Liver (tissue), 3 donors: ENCODE data around the gene NACA.

Experiments used
- CTCF ChIP-seq: fragments of 150-350 bp; IDR thresholded peaks from 2 replicates; pipeline ENCODE4 v1.5.1; 2017; ENCODE audit warnings: improper control_type of control experiment, low read depth, low read length; ENCODE audit not compliant: missing input control
- FOXA1 ChIP-seq: IDR thresholded peaks from 2 replicates; pipeline ENCODE4 v1.6.1; 2016; ENCODE audit warnings: antibody characterized with exemption
- RAD21 ChIP-seq, 2 donors: IDR thresholded peaks; 2 replicates each; pipeline ENCODE4 v1.6.1; 2016; ENCODE audit warnings: antibody characterized with exemption in 2 of 2, mild to moderate bottlenecking in 2 of 2
- TF ChIP-seq, protein P1 (sequence below): IDR thresholded peaks from 2 replicates; pipeline ENCODE4 v1.6.1; 2016; ENCODE audit warnings: antibody characterized with exemption, mild to moderate bottlenecking
- donor health status: healthy.
- donor health status: healthy.

DNA sequence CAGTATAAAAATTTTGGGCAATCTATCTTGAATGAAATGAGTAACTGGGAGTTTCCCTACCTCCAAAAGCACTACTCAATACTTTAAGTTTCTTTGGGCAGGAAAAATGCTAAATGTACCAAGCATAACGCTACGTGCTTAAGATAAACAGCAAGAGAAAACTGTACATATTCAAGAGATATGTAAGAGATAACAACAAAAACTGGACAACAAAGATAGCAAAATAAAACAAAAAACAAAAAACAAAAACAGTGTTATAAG lies 57.0 kb downstream of the NACA start:
- TF ChIP-seq RAD21 (IDR thresholded peaks at IDR 0.05): no peak
- no peak for TF ChIP-seq CTCF
- TF ChIP-seq, protein P1, sequence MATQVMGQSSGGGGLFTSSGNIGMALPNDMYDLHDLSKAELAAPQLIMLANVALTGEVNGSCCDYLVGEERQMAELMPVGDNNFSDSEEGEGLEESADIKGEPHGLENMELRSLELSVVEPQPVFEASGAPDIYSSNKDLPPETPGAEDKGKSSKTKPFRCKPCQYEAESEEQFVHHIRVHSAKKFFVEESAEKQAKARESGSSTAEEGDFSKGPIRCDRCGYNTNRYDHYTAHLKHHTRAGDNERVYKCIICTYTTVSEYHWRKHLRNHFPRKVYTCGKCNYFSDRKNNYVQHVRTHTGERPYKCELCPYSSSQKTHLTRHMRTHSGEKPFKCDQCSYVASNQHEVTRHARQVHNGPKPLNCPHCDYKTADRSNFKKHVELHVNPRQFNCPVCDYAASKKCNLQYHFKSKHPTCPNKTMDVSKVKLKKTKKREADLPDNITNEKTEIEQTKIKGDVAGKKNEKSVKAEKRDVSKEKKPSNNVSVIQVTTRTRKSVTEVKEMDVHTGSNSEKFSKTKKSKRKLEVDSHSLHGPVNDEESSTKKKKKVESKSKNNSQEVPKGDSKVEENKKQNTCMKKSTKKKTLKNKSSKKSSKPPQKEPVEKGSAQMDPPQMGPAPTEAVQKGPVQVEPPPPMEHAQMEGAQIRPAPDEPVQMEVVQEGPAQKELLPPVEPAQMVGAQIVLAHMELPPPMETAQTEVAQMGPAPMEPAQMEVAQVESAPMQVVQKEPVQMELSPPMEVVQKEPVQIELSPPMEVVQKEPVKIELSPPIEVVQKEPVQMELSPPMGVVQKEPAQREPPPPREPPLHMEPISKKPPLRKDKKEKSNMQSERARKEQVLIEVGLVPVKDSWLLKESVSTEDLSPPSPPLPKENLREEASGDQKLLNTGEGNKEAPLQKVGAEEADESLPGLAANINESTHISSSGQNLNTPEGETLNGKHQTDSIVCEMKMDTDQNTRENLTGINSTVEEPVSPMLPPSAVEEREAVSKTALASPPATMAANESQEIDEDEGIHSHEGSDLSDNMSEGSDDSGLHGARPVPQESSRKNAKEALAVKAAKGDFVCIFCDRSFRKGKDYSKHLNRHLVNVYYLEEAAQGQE: no peak
- TF ChIP-seq FOXA1: no peak
